Transverse colon (tissue), 3 donors: ENCODE measurements around the gene PDE6H.

Experiments used
- CTCF ChIP-seq, 5 experiments: fragments of 200-600 bp in 3 of 5; fragments of 450-650 bp in 2 of 5; sonication (generic) in 3 of 5; IDR thresholded peaks; 1 replicate in 2 of 5; 2 replicates in 3 of 5; pipeline ENCODE4 v1.5.1; 2016 to 2017; ENCODE audit warnings: antibody characterized with exemption in 5 of 5, inconsistent platforms in 3 of 5, mild to moderate bottlenecking in 2 of 5, moderate library complexity in 1 of 5
- POLR2A ChIP-seq: fragments of 450-650 bp; IDR thresholded peaks from one replicate; pipeline ENCODE4 v1.6.1; 2016; ENCODE audit warnings: antibody characterized with exemption, mild to moderate bottlenecking, moderate library complexity

GRCh38 chr12:14979468-14979867, 6.6 kb downstream of the PDE6H start:
- TF ChIP-seq POLR2A (no peak), CTCF (IDR thresholded peaks at IDR 0.05) (no peak)
